GM12875 (cell line): ENCODE results near the gene PGRMC2.

Experiments used
- H3K4me3 ChIP-seq: one replicate; pipeline ENCODE4 v1.5.1; 2011; ENCODE audit warnings: low read depth, low read length, control low read depth
- CTCF ChIP-seq: IDR thresholded peaks from 2 replicates; pipeline ENCODE4 v1.5.1; 2011; ENCODE audit warnings: low read depth, mild to moderate bottlenecking, control low read depth, inconsistent platforms, low read length, moderate library complexity, borderline replicate concordance; ENCODE audit not compliant: insufficient read depth

PGRMC2 gene

DNA sequence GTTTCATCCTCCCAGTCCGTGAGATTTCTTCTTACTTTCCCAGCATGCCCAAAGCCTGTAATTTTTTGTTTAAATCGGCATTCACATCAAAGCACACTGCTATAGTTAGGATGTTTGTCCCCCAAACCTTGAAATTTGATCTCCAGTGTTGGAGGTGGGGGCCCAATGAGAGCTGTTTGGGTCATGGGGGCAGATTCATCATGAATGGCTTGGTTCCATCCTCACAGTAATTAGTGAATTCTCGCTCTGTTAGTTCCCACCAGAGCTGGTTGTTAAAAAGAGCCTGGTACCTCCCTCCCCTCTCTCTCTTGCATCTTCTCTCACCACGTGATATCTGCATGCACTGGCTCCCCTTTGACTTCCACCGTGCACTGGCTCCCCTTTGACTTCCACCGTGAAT is 40.5 kb upstream of the PGRMC2 start:
- no peak overlapping the region for H3K4me3 ChIP-seq
- TF ChIP-seq CTCF, result no peak

GRCh38 chr4:128323401-128323800 is 35.8 kb upstream of the PGRMC2 start:
- no peak overlapping the region for H3K4me3 ChIP-seq
- TF ChIP-seq CTCF, result no peak

DNA sequence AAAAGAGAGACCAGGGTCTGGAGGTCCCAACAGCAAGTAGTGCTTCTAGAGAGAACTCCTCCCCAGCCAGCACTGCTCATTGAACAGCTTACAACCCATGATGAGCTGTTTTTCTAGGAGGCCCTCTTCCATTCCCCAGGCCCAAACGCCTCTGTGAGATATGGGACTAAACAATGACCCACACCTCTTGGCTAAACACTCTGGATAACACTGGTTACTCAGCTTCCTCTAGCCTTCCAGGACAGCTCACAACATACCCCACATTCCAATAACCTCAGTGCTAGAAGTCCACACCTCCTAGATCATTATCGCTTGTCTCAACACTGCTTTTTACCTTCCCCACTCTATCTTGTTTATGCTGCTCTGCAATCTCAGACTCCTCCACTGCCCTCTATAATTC is 35.4 kb upstream of the PGRMC2 start:
- H3K4me3 ChIP-seq, result no peak overlapping the region
- TF ChIP-seq CTCF, result no peak

- H3K4me3 ChIP-seq, result no peak overlapping the region
- TF ChIP-seq CTCF, result no peak
Measured at GRCh38 chr4:128322311-128322710, 34.7 kb upstream of the PGRMC2 start.

DNA sequence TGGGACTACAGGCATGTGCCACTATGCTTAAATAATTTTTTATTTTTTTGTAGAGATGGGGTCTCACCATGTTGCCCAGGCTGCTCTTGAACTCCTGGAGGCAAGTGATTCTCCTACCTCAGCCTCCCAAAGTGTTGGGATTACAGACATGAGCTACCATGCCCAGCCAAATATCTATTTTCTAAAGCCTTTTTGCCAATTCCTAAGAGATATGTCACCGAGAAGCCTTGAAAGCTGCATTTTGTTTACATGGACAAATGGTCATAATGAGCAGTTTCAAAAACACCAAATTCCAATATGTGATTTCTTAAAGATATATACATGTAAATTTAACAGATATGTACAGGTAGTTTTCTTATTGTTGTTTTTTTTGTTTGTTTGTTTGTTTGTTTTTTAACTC is 33.0 kb upstream of the PGRMC2 start:
- TF ChIP-seq CTCF, result no peak
- no peak overlapping the region for H3K4me3 ChIP-seq

- TF ChIP-seq CTCF, result no peak
- H3K4me3 ChIP-seq, result no peak overlapping the region
Measured at GRCh38 chr4:128315756-128316520, 28.3 kb upstream of the PGRMC2 start.

GRCh38 chr4:128311659-128312403 is 24.2 kb upstream of the PGRMC2 start:
- no peak overlapping the region for H3K4me3 ChIP-seq
- TF ChIP-seq CTCF, result no peak
